ENCODE results near the gene SLC12A7.

GRCh38 chr5:1140818-1141189, 28.9 kb upstream of the SLC12A7 start:
- TF ChIP-seq CTCF (IDR thresholded peaks at IDR 0.05) (no peak), POLR2A (IDR thresholded peaks at IDR 0.05) (no peak)
